Measurements from ENCODE around the gene CALHM3.

DNA sequence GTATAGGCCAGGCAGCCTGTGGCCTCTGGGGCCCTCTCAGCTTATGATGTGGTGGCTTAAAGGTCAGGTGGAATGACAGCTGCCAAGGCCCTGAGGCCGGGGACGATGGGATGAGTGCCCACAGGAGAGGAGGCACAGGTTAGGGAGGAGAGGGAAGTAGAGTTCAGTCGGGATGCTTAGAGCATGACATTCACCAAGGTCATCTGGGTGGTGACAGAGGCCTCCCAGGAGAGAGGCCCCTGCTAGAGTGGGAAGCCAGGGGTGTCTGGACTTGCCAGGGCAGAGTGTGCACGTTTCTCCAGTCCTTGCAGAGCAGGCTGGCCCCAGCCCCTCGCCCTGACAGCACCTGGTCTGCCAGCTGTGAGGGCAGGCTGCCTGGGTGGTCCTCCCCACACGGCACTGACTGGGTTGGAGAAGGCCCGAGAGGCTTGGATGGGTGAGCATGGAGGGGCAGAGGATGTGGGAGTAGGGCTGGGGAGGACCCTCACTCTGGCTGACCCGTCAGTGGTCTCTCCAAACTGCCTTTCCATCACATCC is 21.8 kb downstream of the CALHM3 start:
- TF ChIP-seq, protein P1, sequence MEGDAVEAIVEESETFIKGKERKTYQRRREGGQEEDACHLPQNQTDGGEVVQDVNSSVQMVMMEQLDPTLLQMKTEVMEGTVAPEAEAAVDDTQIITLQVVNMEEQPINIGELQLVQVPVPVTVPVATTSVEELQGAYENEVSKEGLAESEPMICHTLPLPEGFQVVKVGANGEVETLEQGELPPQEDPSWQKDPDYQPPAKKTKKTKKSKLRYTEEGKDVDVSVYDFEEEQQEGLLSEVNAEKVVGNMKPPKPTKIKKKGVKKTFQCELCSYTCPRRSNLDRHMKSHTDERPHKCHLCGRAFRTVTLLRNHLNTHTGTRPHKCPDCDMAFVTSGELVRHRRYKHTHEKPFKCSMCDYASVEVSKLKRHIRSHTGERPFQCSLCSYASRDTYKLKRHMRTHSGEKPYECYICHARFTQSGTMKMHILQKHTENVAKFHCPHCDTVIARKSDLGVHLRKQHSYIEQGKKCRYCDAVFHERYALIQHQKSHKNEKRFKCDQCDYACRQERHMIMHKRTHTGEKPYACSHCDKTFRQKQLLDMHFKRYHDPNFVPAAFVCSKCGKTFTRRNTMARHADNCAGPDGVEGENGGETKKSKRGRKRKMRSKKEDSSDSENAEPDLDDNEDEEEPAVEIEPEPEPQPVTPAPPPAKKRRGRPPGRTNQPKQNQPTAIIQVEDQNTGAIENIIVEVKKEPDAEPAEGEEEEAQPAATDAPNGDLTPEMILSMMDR (IDR thresholded peaks at IDR 0.05), result no peak
- TF ChIP-seq POLR2A (IDR thresholded peaks at IDR 0.05), result no peak
- no peak for TF ChIP-seq EP300 (IDR thresholded peaks at IDR 0.05)
- TF ChIP-seq POLR2AphosphoS5 (IDR thresholded peaks at IDR 0.05), result no peak
